GM12873 (cell line): ENCODE results near the gene TMOD1.

ENCODE experiments used
- TF ChIP-seq, protein P1 (sequence below): IDR thresholded peaks from 2 replicates; pipeline ENCODE4 v1.5.1; 2012; ENCODE audit warnings: low read depth, mild to moderate bottlenecking, moderate library complexity, low read length, control low read depth; ENCODE audit not compliant: insufficient read depth; ENCODE audit errors: missing control alignments

TMOD1 gene

DNA sequence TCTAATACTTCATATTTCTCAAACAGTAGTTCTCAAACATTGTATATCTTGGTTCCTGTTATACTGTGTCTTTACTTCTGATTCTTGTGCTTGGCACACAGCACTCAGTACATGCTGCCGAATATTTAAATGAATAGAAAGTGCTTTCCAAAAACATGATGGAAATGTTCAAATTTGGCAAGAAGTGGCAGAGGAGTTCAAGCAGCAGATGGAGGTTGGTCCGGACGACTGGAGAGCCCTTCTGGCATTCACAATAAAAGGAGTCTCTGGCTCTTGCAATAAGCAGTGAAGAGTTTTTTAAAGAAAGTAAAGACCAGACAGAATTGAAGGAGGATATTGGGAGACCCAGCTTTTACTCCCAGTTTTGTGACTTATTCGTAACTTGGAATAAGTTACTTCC is 95.4 kb downstream of the TMOD1 start:
- TF ChIP-seq, protein P1, sequence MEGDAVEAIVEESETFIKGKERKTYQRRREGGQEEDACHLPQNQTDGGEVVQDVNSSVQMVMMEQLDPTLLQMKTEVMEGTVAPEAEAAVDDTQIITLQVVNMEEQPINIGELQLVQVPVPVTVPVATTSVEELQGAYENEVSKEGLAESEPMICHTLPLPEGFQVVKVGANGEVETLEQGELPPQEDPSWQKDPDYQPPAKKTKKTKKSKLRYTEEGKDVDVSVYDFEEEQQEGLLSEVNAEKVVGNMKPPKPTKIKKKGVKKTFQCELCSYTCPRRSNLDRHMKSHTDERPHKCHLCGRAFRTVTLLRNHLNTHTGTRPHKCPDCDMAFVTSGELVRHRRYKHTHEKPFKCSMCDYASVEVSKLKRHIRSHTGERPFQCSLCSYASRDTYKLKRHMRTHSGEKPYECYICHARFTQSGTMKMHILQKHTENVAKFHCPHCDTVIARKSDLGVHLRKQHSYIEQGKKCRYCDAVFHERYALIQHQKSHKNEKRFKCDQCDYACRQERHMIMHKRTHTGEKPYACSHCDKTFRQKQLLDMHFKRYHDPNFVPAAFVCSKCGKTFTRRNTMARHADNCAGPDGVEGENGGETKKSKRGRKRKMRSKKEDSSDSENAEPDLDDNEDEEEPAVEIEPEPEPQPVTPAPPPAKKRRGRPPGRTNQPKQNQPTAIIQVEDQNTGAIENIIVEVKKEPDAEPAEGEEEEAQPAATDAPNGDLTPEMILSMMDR: no peak

DNA sequence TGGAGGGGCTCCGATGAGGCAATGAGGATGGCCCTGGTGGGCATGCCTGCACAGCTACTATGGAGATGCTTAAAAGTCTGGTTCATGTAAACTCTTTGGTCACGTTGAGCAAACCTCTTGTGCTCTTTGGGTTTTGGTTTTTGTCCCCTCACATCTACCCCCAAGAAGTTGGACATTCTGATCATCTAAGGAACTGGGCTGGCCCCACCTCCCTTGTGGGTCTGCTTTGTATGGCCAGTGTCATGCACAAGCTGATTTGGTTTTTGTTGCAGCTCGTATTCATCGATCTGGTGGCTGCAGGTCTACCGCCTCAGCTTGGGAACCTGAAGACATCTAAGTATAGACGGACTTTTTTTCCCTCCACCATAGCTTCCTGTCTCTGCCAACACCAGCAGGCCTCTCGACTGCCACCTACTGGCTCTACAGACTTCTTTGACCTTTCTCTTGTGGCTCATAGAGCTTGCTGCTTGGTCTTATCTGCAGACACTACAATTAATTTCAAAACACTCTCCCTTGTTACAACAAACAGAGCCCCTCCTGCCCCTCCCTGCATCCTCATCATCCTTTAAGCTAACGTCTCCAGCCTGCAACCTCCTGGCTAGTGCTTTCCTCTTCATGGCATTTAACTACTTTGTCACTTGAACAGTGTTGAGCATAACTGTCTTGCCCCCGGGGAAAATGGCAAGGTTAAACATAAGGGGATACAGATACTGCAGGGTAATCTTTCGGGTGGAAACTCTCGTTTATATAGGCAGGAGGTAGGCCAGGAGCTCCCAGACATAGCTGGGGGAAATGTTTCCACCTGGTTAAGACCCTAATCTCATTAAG is 97.2 kb downstream of the TMOD1 start:
- TF ChIP-seq, protein P1: peak; percentile 95

DNA sequence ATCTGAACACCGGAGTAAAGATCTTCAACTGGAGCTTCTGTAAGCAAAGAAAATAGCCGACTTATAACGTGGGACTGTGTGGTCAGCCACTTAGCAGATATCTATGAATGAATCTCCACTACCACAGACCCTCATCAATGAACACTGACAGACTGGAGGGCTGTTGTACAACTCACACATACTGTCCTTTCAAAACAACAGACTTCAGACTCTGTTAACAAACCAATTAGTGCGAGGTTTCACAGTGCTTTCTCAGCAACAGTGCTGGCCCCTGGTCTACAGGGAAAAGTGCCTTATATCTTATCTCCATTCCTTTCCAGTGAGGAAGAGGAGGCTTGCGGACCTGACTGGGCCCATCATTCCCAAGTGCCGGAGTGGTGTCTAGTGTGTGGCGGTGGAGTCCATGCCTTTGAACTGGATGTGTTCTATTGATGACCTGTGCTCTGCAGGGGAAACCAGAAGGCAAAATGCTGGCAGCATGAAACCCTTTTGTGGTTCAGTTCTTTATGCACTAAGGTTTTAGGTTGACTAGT is 97.9 kb downstream of the TMOD1 start:
- TF ChIP-seq, protein P1: no peak

DNA sequence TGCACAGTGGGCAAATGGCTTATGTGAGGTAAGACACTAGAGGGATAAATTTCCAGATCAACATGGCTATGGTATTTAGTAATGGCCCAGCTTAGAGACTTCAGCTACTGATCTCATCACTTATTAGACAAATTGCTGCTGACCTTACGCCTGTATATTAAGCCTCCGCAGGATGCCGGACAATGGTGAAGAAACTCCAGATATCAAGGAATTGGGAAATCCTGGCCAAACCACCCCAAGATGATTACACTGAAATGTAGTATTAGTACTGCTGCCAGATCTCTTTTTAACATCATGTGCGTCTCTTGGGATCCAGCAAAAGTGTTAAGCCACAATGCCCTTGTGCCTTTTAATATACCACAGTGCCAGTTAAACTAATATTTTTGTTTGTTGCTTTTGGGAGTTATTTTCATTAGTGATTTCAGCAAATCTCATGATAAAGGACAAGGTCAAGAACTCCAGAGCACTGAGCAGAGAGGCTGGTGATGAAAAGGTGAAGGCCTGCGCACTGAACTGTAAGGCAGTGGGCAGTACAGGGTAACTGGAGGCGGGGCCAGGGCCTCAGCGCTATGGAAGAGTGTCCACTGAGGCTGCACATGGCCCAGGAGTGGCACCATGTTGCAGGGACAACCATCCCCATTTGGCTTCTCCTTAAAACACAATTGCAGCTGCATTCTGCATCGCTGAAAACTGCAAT is 99.2 kb downstream of the TMOD1 start:
- TF ChIP-seq, protein P1: no peak

DNA sequence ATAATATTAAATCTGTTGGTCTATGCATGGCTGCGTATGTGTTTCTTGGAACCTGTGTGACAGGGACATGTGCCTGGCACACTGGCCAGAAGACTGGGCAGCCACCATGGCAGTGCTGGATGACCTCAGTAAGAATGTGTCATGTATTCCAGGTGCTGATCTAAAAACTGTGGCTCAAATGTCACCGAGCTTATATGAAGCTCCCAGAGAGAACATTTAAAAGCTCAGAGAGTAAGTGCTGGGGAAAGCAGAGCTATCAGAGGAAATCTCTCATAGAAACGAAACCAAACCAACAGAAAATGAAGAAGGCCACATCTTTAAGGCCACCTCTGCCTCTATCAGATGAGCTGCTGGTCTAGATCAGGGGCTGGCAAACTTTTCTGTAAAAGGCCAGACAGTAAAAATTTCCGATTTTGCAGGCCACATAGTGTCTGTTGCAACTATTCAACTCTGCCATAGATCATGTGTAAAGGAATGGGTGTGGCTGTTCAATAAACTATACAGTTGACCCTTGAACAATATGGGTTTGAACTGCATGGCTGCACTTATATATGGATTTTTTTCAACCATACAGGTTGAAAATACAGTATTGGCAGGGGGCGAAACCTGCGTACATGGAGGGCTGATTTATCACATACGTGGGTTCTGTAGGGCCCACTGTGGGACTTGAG is 99.9 kb downstream of the TMOD1 start:
- TF ChIP-seq, protein P1: no peak

DNA sequence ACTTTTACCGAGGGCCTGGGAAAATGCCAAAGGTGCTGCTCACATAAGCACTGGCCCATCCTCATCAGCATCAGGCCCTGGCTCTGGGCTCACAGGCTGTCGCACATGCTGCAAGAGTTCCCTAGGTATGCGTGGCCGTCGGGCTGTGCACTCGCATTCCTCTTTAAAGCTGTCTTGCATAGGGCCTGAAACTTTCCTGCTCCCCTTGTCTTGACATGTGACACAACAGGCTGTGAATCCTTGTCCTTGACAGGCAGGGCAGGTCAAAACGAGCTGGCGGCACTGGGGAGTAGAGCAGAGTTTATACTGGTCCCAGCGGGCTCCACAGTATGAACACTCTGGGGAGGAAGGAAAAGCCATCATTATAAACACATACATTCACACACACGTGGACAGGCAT is 101.0 kb downstream of the TMOD1 start:
- TF ChIP-seq, protein P1: no peak
